ENCODE results near the gene SS18.

DNA sequence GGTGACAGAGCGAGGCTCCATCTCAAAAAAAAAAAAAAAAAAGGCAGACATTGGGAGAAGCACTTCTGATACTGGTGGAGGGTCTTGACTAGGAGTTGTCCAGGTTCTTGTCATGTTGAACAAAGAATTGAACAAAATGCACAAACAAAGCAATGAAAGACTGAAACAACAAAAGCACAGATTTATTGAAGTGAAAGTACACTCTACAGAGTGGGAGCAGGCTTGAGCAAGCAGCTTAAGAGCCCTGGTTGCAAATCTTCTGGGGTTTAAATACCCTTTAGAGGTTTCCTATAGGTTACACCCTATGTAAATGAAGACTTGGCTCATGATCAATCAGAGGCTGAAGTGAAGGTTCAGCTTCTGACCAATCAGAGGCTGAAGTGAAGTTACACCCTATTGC lies 6.4 kb upstream of the SS18 start:
- TF ChIP-seq, protein P1, sequence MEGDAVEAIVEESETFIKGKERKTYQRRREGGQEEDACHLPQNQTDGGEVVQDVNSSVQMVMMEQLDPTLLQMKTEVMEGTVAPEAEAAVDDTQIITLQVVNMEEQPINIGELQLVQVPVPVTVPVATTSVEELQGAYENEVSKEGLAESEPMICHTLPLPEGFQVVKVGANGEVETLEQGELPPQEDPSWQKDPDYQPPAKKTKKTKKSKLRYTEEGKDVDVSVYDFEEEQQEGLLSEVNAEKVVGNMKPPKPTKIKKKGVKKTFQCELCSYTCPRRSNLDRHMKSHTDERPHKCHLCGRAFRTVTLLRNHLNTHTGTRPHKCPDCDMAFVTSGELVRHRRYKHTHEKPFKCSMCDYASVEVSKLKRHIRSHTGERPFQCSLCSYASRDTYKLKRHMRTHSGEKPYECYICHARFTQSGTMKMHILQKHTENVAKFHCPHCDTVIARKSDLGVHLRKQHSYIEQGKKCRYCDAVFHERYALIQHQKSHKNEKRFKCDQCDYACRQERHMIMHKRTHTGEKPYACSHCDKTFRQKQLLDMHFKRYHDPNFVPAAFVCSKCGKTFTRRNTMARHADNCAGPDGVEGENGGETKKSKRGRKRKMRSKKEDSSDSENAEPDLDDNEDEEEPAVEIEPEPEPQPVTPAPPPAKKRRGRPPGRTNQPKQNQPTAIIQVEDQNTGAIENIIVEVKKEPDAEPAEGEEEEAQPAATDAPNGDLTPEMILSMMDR (conservative IDR thresholded peaks at IDR 0.05), result no peak
- TF ChIP-seq EZH2 (IDR thresholded peaks at IDR 0.05; ENCODE audit: low read depth), result no peak

Data from PC-9 (cell line).